GM23248 (cell line): ENCODE data around the gene CAPN7. TPM values are rescaled to one million over a fixed set of nuclear protein-coding genes. Genes with fewer than 3 reads are reported as not detected.

Source experiments
- DNase-seq: peaks from one replicate; pipeline ENCODE4 v3.0.0-alpha.2; 2015
- H2AFZ ChIP-seq: fragments of 200-600 bp; sonication (generic); 2 replicates; pipeline ENCODE4 v1.6.1; 2016; ENCODE audit warnings: antibody characterized with exemption
- H3F3A ChIP-seq: fragments of 200-600 bp; sonication (generic); 2 replicates; pipeline ENCODE4 v1.6.1; 2016; ENCODE audit warnings: mild to moderate bottlenecking, antibody characterized with exemption, mixed run types; ENCODE audit not compliant: insufficient read depth
- H3K27ac ChIP-seq: fragments of 200-600 bp; sonication (generic); 2 replicates; pipeline ENCODE4 v1.5.1; 2016; ENCODE audit warnings: mild to moderate bottlenecking
- H3K27me3 ChIP-seq: fragments of 200-600 bp; sonication (generic); replicated peaks from 2 replicates; pipeline ENCODE4 v1.6.1; 2016; ENCODE audit warnings: mild to moderate bottlenecking; ENCODE audit not compliant: insufficient read depth
- H3K36me3 ChIP-seq: fragments of 200-600 bp; sonication (generic); 2 replicates; pipeline ENCODE4 v1.6.1; 2016; ENCODE audit warnings: low read depth, mild to moderate bottlenecking
- H3K4me1 ChIP-seq: fragments of 200-600 bp; sonication (generic); 2 replicates; pipeline ENCODE4 v1.6.1; 2016; ENCODE audit warnings: mild to moderate bottlenecking; ENCODE audit not compliant: insufficient read depth
- H3K4me2 ChIP-seq: fragments of 200-600 bp; sonication (generic); one replicate; pipeline ENCODE4 v1.6.1; 2016; ENCODE audit warnings: mild to moderate bottlenecking; ENCODE audit not compliant: unreplicated experiment
- H3K4me3 ChIP-seq: fragments of 200-600 bp; sonication (generic); 2 replicates; pipeline ENCODE4 v1.5.1; 2016; ENCODE audit warnings: mild to moderate bottlenecking
- H3K79me2 ChIP-seq: fragments of 200-600 bp; sonication (generic); 2 replicates; pipeline ENCODE4 v1.6.1; 2016; ENCODE audit warnings: mild to moderate bottlenecking; ENCODE audit not compliant: insufficient read depth
- H3K9ac ChIP-seq: fragments of 200-600 bp; sonication (generic); 2 replicates; pipeline ENCODE4 v1.6.1; 2016; ENCODE audit warnings: mild to moderate bottlenecking
- H3K9me2 ChIP-seq: fragments of 200-600 bp; sonication (generic); 2 replicates; pipeline ENCODE4 v1.6.1; 2016; ENCODE audit warnings: mixed run types, mild to moderate bottlenecking, moderate library complexity; ENCODE audit not compliant: insufficient read depth
- H3K9me3 ChIP-seq: fragments of 200-600 bp; sonication (generic); one replicate; pipeline ENCODE4 v1.6.1; 2017; ENCODE audit warnings: low read depth
- H4K20me1 ChIP-seq: fragments of 200-600 bp; sonication (generic); 2 replicates; pipeline ENCODE4 v1.6.0; 2016; ENCODE audit not compliant: insufficient read depth
- EZH2 ChIP-seq: fragments of 200-600 bp; sonication (generic); IDR thresholded peaks from 2 replicates; pipeline ENCODE4 v1.6.1; 2018; ENCODE audit warnings: antibody characterized with exemption, mild to moderate bottlenecking; ENCODE audit not compliant: insufficient read depth, poor library complexity, severe bottlenecking
- EZH2phosphoT487 ChIP-seq: fragments of 200-600 bp; sonication (generic); IDR thresholded peaks from 2 replicates; pipeline ENCODE4 v1.6.1; 2018; ENCODE audit warnings: antibody characterized with exemption, moderate library complexity, mild to moderate bottlenecking, low read depth; ENCODE audit not compliant: insufficient read depth
- WGBS, 2 experiments: methylation state at CpG; one replicate each; pipeline ENCODE4 v1.1.6; 2015 to 2017; ENCODE audit warnings: low lambda C conversion rate in 2 of 2, low coverage in 1 of 2; ENCODE audit errors: missing lambda C conversion rate in 2 of 2; 5-methylcytosine and 5-hydroxymethylcytosine counted together
- in situ Hi-C: fragments of 300-500 bp; cut with MboI; formaldehyde crosslinking; loops from 2 replicates; pipeline ENCODE4 v1.15.0; 2020
- polyA plus RNA-seq: library from polyadenylated mRNA; unstranded; fragments of >200 nt; fragmentation: Nextera tagmentation; extraction: Ambion mirVana; gene quantifications from 2 replicates; pipeline ENCODE4 v1.2.1, GENCODE V29; 2016
- total RNA-seq: library from RNA; depleted of rRNA; stranded (reverse); fragments of >200 nt; shearing (Covaris generic); gene quantifications from 2 replicates; pipeline ENCODE4 v1.2.3, GENCODE V29; 2014; rRNA removed

Gene CAPN7
- total RNA-seq (28.3 and 38.3 TPM in 2 replicates), polyA plus RNA-seq (21.3 and 22.7 TPM in 2 replicates)

DNA sequence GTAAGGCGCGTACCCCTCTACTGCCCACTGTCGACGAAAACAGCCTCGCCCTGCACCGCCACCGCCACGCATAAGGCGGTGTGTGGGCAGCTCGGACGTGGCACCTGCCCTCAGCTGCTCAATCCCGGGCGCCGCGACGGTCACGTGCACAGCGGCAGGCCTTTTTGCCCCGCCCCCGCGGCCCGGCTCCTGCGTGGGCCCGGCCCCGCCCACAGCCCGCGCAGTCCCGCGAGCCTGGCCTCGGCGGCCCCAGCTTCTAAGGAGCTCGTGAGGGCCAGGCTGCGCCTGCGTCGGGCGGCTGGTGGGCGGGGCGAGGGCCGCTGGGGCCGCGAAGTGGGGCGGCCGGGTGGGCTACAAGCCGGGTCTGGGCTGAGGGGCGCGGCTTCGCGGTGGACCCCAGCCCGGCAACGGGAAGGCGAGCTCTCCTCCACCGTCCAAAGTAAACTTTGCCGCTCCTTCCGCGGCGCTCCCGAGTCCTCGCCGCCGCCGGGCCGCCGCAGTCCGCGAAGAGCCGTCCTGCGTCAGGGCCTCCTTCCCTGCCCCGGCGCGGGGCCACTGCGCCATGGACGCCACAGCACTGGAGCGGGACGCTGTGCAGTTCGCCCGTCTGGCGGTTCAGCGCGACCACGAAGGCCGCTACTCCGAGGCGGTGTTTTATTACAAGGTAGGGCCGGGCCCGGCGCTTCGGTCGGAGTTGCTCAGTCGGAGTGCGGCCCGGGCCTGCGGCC is at the start of gene CAPN7:
CAPN7 (plus strand) TSS at position 313 of the 728 bp plus-strand sequence; CDS start at position 563, 250 bp downstream.
- H2AFZ ChIP-seq: peak within 1 kb of the TSS; percentile 92
- H3K9ac ChIP-seq: peak within 1 kb of the TSS; percentile 93
- H3K4me3 ChIP-seq: peak within 1 kb of the TSS; percentile 86
- no peaks in the 10 kb centered on the region for H3K27me3 ChIP-seq
- peaks cover 24% of the 10 kb centered on the region; the same call in 1 of the 2 replicates for H3F3A ChIP-seq
- H3K79me2 ChIP-seq: peaks cover 47% of the 10 kb centered on the region
- no peaks in the 10 kb centered on the region for H4K20me1 ChIP-seq
- no peaks in the 10 kb centered on the region for H3K9me2 ChIP-seq
- in situ Hi-C loops: no loop called here
- DNase-seq: peak; percentile 99
- 1% methylated on average over 63 to 74 of the region's 92 CpGs for WGBS, 2 experiments
- H3K36me3 ChIP-seq: peaks cover 13% of the 10 kb centered on the region
- H3K27ac ChIP-seq: peak within 1 kb of the TSS; percentile 73
- H3K9me3 ChIP-seq: no peaks in the 10 kb centered on the region
- peak within 1 kb of the TSS; percentile 97 for H3K4me2 ChIP-seq
- TF ChIP-seq EZH2: no peak
- TF ChIP-seq EZH2phosphoT487: no peak
- peaks cover 22% of the 10 kb centered on the region for H3K4me1 ChIP-seq

GRCh38 chr3:15157441-15157840 is 48.6 kb upstream of the CAPN7 start:
- no peaks in the 10 kb centered on the region for H3F3A ChIP-seq
- in situ Hi-C loops: no loop called here
- H3K4me1 ChIP-seq: no peaks in the 10 kb centered on the region
- H3K79me2 ChIP-seq: no peaks in the 10 kb centered on the region
- no peak overlapping the region for H2AFZ ChIP-seq
- TF ChIP-seq EZH2 (no peak), EZH2phosphoT487 (no peak)
- peaks cover 30% of the 10 kb centered on the region for H3K27me3 ChIP-seq
- H3K27ac ChIP-seq: no peak overlapping the region
- no peak overlapping the region for H3K4me3 ChIP-seq
- no peaks in the 10 kb centered on the region for H3K9me3 ChIP-seq
- H3K9me2 ChIP-seq: no peaks in the 10 kb centered on the region
- H3K36me3 ChIP-seq: no peaks in the 10 kb centered on the region
- DNase-seq: no peak
- H3K4me2 ChIP-seq: no peak overlapping the region
- H4K20me1 ChIP-seq: no peaks in the 10 kb centered on the region
- H3K9ac ChIP-seq: no peak overlapping the region

DNA sequence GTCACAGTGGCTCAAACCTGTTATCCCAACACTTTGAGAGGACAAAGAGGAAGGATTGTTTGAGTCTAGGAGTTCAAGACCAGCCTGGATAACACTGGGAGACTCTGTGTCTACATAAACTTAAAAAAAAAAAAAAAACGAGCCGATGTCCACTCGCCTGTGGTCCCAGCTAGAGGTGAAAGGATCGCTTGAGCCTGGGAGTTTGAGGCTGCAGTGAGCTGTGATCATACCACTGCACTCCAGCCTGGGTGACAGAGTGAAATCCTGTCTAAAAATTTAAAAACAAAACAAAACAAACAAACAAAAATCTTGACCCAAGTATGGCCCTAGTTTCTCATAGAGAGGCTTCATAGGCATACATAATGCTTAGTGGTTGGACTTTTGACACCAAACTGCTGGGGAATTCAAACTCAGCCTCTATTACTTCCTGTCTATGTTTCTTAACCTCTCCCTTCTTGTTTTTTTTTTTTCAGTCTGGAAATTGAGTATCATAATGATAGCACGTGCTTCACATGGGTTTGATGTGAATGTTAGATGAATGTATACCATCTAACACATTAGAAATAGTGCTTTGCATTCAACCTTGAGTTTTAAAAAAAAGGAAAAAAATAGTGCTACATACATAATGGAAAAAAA is 46.4 kb upstream of the CAPN7 start:
- 75 to 83% methylated on average over 5 of the region's 5 CpGs for WGBS, 2 experiments
- Histone ChIP-seq H3K4me1 (peaks cover 5% of the 10 kb centered on the region; the same call in 1 of the 2 replicates), H4K20me1 (no peaks in the 10 kb centered on the region), H3K27ac (no peak overlapping the region), H3K9ac (no peak overlapping the region), H3K79me2 (no peaks in the 10 kb centered on the region), H3K27me3 (peaks cover 11% of the 10 kb centered on the region), H2AFZ (no peak overlapping the region), H3K9me3 (no peaks in the 10 kb centered on the region), H3K4me2 (no peak overlapping the region), H3K4me3 (no peak overlapping the region), H3F3A (no peaks in the 10 kb centered on the region), H3K9me2 (no peaks in the 10 kb centered on the region), H3K36me3 (no peaks in the 10 kb centered on the region)
- TF ChIP-seq EZH2phosphoT487: no peak
- TF ChIP-seq EZH2: no peak
- in situ Hi-C loops: no loop called here
- DNase-seq: peak; percentile 7

- Histone ChIP-seq H3F3A (no peaks in the 10 kb centered on the region), H3K9me2 (no peaks in the 10 kb centered on the region), H4K20me1 (no peaks in the 10 kb centered on the region), H3K27me3 (peaks cover 8% of the 10 kb centered on the region), H3K79me2 (no peaks in the 10 kb centered on the region), H3K4me1 (peaks cover 5% of the 10 kb centered on the region; the same call in 1 of the 2 replicates), H3K9ac (no peak overlapping the region), H3K9me3 (no peaks in the 10 kb centered on the region), H3K27ac (no peak overlapping the region), H3K4me3 (no peak overlapping the region), H2AFZ (no peak overlapping the region), H3K4me2 (no peak overlapping the region), H3K36me3 (no peaks in the 10 kb centered on the region)
- in situ Hi-C loops: no loop called here
- no peak for TF ChIP-seq EZH2phosphoT487
- TF ChIP-seq EZH2: no peak
- WGBS, 2 experiments: 58 to 60% methylated on average over 3 of the region's 3 CpGs
- DNase-seq: no peak
Observed at GRCh38 chr3:15160662-15161061, 45.4 kb upstream of the CAPN7 start.
